DOHH2 (cell line): Measurements from ENCODE around the gene ELP4.

Experiments used
- H3F3A ChIP-seq: fragments of 200-600 bp; sonication (generic), shearing (Covaris generic); 2 replicates; pipeline ENCODE4 v1.6.0; 2016; ENCODE audit warnings: antibody characterized with exemption, mild to moderate bottlenecking; ENCODE audit not compliant: control insufficient read depth, insufficient read depth
- H3K27ac ChIP-seq: fragments of 200-600 bp; sonication (generic); 2 replicates; pipeline ENCODE4 v1.5.1; 2014; ENCODE audit warnings: low read depth, mild to moderate bottlenecking, low read length, moderate library complexity
- H3K27me3 ChIP-seq: fragments of 200-600 bp; sonication (generic); 2 replicates; pipeline ENCODE4 v1.6.1; 2014; ENCODE audit warnings: mild to moderate bottlenecking, low read length, mixed read lengths; ENCODE audit not compliant: control insufficient read depth
- H3K36me3 ChIP-seq: fragments of 200-600 bp; sonication (generic); 2 replicates; pipeline ENCODE4 v1.6.1; 2014; ENCODE audit warnings: mild to moderate bottlenecking, low read length, moderate library complexity, mixed read lengths; ENCODE audit not compliant: control insufficient read depth
- H3K4me1 ChIP-seq: fragments of 200-600 bp; sonication (generic); 2 replicates; pipeline ENCODE4 v1.6.1; 2014; ENCODE audit warnings: mild to moderate bottlenecking, low read length, mixed read lengths; ENCODE audit not compliant: control insufficient read depth
- H3K4me2 ChIP-seq: fragments of 200-600 bp; sonication (generic); 2 replicates; pipeline ENCODE4 v1.6.0; 2014; ENCODE audit warnings: mild to moderate bottlenecking, low read length, moderate library complexity
- H3K4me3 ChIP-seq: fragments of 200-600 bp; sonication (generic); 2 replicates; pipeline ENCODE4 v1.5.1; 2014; ENCODE audit warnings: mild to moderate bottlenecking, low read length, mixed read lengths
- H3K79me2 ChIP-seq: fragments of 200-600 bp; sonication (generic); 2 replicates; pipeline ENCODE4 v1.6.1; 2014; ENCODE audit warnings: mild to moderate bottlenecking, low read length, mixed read lengths; ENCODE audit not compliant: control insufficient read depth
- H3K9me2 ChIP-seq: fragments of 200-600 bp; sonication (generic); replicated peaks from 2 replicates; pipeline ENCODE4 v1.6.1; 2014; ENCODE audit warnings: mild to moderate bottlenecking, low read length, mixed read lengths; ENCODE audit not compliant: control insufficient read depth
- H3K9me3 ChIP-seq: fragments of 200-600 bp; sonication (generic); 2 replicates; pipeline ENCODE4 v1.6.1; 2014; ENCODE audit warnings: antibody characterized with exemption, low read length, mixed read lengths; ENCODE audit not compliant: control insufficient read depth, insufficient read depth
- H4K20me1 ChIP-seq: fragments of 200-600 bp; sonication (generic); 2 replicates; pipeline ENCODE4 v1.6.0; 2014; ENCODE audit warnings: low read depth, mild to moderate bottlenecking, antibody characterized with exemption, low read length, moderate library complexity; ENCODE audit not compliant: control insufficient read depth, insufficient read depth
- EZH2phosphoT487 ChIP-seq: fragments of 200-600 bp; sonication (generic); IDR thresholded peaks from 2 replicates; pipeline ENCODE4 v1.6.1; 2017; ENCODE audit warnings: borderline replicate concordance, mild to moderate bottlenecking, antibody characterized with exemption, low read length, moderate library complexity, mixed read lengths
- TF ChIP-seq, protein P1 (sequence below): fragments of 200-600 bp; sonication (generic); IDR thresholded peaks from one replicate; pipeline ENCODE4 v1.5.1; 2014; ENCODE audit warnings: antibody characterized with exemption, mild to moderate bottlenecking, low read depth, low read length; ENCODE audit not compliant: poor library complexity, severe bottlenecking

The ELP4 gene

GRCh38 chr11:31824879-31825837, 315.6 kb downstream of the ELP4 start:
- Histone ChIP-seq H3K9me2 (no peaks in the 10 kb centered on the region), H3K4me1 (no peaks in the 10 kb centered on the region), H3K9me3 (no peaks in the 10 kb centered on the region), H3K79me2 (no peaks in the 10 kb centered on the region), H3F3A (no peaks in the 10 kb centered on the region), H3K4me3 (no peak overlapping the region), H3K27me3 (no peaks in the 10 kb centered on the region), H3K27ac (no peak overlapping the region), H4K20me1 (no peaks in the 10 kb centered on the region), H3K36me3 (no peaks in the 10 kb centered on the region), H3K4me2 (no peak overlapping the region)
- no peak for TF ChIP-seq EZH2phosphoT487
- TF ChIP-seq, protein P1, sequence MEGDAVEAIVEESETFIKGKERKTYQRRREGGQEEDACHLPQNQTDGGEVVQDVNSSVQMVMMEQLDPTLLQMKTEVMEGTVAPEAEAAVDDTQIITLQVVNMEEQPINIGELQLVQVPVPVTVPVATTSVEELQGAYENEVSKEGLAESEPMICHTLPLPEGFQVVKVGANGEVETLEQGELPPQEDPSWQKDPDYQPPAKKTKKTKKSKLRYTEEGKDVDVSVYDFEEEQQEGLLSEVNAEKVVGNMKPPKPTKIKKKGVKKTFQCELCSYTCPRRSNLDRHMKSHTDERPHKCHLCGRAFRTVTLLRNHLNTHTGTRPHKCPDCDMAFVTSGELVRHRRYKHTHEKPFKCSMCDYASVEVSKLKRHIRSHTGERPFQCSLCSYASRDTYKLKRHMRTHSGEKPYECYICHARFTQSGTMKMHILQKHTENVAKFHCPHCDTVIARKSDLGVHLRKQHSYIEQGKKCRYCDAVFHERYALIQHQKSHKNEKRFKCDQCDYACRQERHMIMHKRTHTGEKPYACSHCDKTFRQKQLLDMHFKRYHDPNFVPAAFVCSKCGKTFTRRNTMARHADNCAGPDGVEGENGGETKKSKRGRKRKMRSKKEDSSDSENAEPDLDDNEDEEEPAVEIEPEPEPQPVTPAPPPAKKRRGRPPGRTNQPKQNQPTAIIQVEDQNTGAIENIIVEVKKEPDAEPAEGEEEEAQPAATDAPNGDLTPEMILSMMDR: no peak

GRCh38 chr11:31825838-31826484, 316.4 kb downstream of the ELP4 start:
- Histone ChIP-seq H3K4me3 (no peak overlapping the region), H3K27me3 (no peaks in the 10 kb centered on the region), H4K20me1 (no peaks in the 10 kb centered on the region), H3K79me2 (no peaks in the 10 kb centered on the region), H3K4me2 (no peak overlapping the region), H3K36me3 (no peaks in the 10 kb centered on the region), H3K27ac (no peak overlapping the region), H3K9me2 (no peaks in the 10 kb centered on the region), H3K9me3 (no peaks in the 10 kb centered on the region), H3F3A (no peaks in the 10 kb centered on the region), H3K4me1 (no peaks in the 10 kb centered on the region)
- TF ChIP-seq EZH2phosphoT487: no peak
- TF ChIP-seq, protein P1: no peak

DNA sequence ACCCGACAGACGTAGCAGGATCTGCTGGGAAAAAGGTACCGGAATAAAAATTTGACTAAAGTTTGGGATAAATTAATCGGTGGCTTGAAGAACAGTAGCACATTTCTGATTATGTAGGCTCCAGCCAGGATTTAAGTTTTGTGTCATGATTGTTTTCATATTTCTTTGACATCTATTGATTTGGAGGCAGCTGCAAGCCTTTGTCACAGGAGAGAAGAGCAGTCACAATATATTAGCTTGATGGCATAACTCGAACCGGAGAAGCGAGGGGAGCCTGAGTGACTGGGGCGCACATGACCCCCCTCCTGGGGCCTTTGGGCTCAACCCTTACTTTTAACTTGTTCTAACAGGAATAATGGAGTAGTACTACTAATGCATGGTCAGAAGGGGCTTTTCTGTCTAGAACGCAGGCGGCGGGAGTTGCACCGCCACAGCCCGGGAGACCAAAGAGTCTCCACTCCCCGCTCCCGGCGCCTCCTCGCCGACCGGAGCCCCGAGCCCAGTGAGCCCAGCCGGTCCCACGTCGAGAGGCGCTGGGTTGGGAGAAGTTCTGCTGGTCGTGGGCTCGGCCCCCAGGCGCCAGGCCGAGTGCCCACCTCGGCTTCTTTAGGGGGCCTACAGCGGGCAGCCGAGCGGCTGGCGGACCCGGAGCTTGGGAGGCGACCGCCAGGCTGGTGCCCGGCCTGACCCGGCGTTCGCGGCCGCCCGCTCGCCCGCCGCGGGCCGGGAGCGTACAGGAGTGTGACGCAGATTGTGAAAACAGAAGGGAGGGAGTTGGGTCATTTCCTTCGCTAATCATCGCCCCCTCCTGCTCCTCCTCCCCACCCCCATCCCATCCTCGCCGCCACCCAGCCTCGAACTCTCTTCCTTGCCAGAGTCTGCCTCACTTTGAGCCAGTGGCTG, 317.2 kb downstream of the ELP4 start:
- H3K79me2 ChIP-seq: no peaks in the 10 kb centered on the region
- no peaks in the 10 kb centered on the region for H4K20me1 ChIP-seq
- no peaks in the 10 kb centered on the region for H3K9me3 ChIP-seq
- H3K4me2 ChIP-seq: no peak overlapping the region
- no peak overlapping the region for H3K27ac ChIP-seq
- no peaks in the 10 kb centered on the region for H3K27me3 ChIP-seq
- H3K36me3 ChIP-seq: no peaks in the 10 kb centered on the region
- TF ChIP-seq EZH2phosphoT487: no peak
- H3F3A ChIP-seq: no peaks in the 10 kb centered on the region
- H3K9me2 ChIP-seq: no peaks in the 10 kb centered on the region
- no peak overlapping the region for H3K4me3 ChIP-seq
- no peaks in the 10 kb centered on the region for H3K4me1 ChIP-seq
